ENCODE data around the gene WDR86.

WDR86 gene

DNA sequence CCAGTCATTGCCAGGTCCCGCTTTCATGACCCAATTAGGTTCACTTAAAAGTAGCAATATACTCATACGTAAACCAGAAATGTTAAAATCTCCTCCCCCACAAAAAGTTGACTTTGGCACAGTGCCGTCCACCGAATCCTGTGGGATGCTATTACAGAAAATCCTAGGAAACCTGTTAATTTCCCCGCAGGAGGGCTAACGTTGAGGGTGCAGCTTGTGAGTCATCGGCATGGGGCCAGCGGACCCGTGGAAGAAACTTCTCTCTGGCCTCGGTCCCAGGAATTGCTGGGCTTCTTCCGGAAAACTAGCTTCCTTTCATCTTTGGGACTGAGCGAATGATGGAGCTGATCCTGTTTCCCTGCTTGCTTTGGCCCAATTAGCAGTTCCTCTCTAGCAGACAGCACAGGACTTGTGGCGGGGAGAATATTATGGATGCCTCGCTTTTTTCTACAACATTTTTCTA lies 16.6 kb upstream of the WDR86 start:
- no peak overlapping the region for H3K4me3 ChIP-seq (ENCODE audit: low read length)
- no peak overlapping the region for H3K9ac ChIP-seq (ENCODE audit: low read depth, low read length)
- H3K36me3 ChIP-seq (ENCODE audit: insufficient read depth, low read length), result no peaks in the 10 kb centered on the region
- H3K27ac ChIP-seq (ENCODE audit: low read depth, low read length), result no peak overlapping the region
- 74% methylated on average over 14 of the region's 14 CpGs for WGBS
- peaks cover 35% of the 10 kb centered on the region for H3K4me1 ChIP-seq (ENCODE audit: insufficient read depth, low read length)
- peaks cover 2% of the 10 kb centered on the region; the same call in 1 of the 2 replicates for H3K27me3 ChIP-seq (ENCODE audit: insufficient read depth, low read length)
- no peaks in the 10 kb centered on the region for H3K9me3 ChIP-seq (ENCODE audit: insufficient read depth, low read depth, low read length)

DNA sequence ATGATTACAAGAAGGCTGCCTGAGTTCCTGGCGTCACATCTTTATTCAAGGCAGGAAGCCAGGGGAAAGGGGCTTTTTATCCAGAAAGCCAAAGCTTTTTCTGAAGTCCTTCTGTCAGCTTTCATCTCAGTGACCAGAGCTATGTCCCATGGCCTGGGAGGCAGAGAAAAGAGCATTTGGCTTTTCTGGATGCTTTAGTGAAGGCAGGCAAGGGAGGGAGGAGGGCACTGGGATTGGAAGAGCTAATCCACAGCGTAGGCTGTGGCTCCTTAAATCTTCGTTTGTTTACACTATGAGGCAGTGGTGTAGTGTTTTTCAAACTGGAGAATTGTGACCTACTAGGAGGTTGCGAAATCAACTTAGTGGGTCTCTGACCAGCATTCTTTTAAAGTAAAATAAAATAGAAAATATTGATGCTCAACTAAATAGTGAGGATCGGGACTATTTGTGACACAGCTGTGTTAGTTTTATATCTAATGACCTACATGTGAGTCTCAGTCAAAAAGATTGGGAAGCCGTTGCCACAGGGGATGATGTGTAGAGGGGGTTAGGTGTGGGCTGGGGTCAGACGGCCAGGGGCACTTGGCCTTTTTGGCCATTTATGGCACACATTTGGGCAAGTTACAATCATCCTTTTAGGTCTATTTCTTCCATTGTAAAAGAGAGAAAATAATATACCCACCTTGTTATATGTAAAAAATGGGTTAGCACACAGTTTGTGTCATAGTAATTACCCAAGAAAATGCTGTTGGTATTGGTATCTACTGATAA lies 16.0 kb upstream of the WDR86 start:
- WGBS, result 77% methylated on average over 7 of the region's 7 CpGs
- no peak overlapping the region for H3K9ac ChIP-seq (ENCODE audit: low read depth, low read length)
- H3K9me3 ChIP-seq (ENCODE audit: insufficient read depth, low read depth, low read length), result no peaks in the 10 kb centered on the region
- no peak overlapping the region for H3K27ac ChIP-seq (ENCODE audit: low read depth, low read length)
- no peaks in the 10 kb centered on the region for H3K36me3 ChIP-seq (ENCODE audit: insufficient read depth, low read length)
- H3K4me3 ChIP-seq (ENCODE audit: low read length), result no peak overlapping the region
- H3K4me1 ChIP-seq (ENCODE audit: insufficient read depth, low read length), result peaks cover 35% of the 10 kb centered on the region
- peaks cover 2% of the 10 kb centered on the region; the same call in 1 of the 2 replicates for H3K27me3 ChIP-seq (ENCODE audit: insufficient read depth, low read length)

GRCh38 chr7:151424799-151425198 lies 15.0 kb upstream of the WDR86 start:
- H3K9me3 ChIP-seq (ENCODE audit: insufficient read depth, low read depth, low read length), result peaks cover 2% of the 10 kb centered on the region; the same call in 1 of the 2 replicates
- H3K27me3 ChIP-seq (ENCODE audit: insufficient read depth, low read length), result peaks cover 2% of the 10 kb centered on the region; the same call in 1 of the 2 replicates
- peaks cover 28% of the 10 kb centered on the region for H3K4me1 ChIP-seq (ENCODE audit: insufficient read depth, low read length)
- no peaks in the 10 kb centered on the region for H3K36me3 ChIP-seq (ENCODE audit: insufficient read depth, low read length)
- no peak overlapping the region for H3K9ac ChIP-seq (ENCODE audit: low read depth, low read length)
- no peak overlapping the region for H3K4me3 ChIP-seq (ENCODE audit: low read length)
- no peak overlapping the region for H3K27ac ChIP-seq (ENCODE audit: low read depth, low read length)
- WGBS, result 83% methylated on average over 5 of the region's 5 CpGs

- peaks cover 2% of the 10 kb centered on the region; the same call in 1 of the 2 replicates for H3K27me3 ChIP-seq (ENCODE audit: insufficient read depth, low read length)
- peaks cover 6% of the 10 kb centered on the region; the same call in 1 of the 2 replicates for H3K9me3 ChIP-seq (ENCODE audit: insufficient read depth, low read depth, low read length)
- H3K36me3 ChIP-seq (ENCODE audit: insufficient read depth, low read length), result no peaks in the 10 kb centered on the region
- peaks cover 21% of the 10 kb centered on the region for H3K4me1 ChIP-seq (ENCODE audit: insufficient read depth, low read length)
- WGBS, result 94% methylated on average over 4 of the region's 5 CpGs
- H3K27ac ChIP-seq (ENCODE audit: low read depth, low read length), result no peak overlapping the region
- H3K9ac ChIP-seq (ENCODE audit: low read depth, low read length), result no peak overlapping the region
- H3K4me3 ChIP-seq (ENCODE audit: low read length), result no peak overlapping the region
These were observed 14.1 kb upstream of the WDR86 start for GRCh38 chr7:151423936-151424335.

- Histone ChIP-seq H3K27me3 (ENCODE audit: insufficient read depth, low read length) (peaks cover 2% of the 10 kb centered on the region; the same call in 1 of the 2 replicates), H3K9me3 (ENCODE audit: insufficient read depth, low read depth, low read length) (peaks cover 6% of the 10 kb centered on the region; the same call in 1 of the 2 replicates), H3K4me1 (ENCODE audit: insufficient read depth, low read length) (peaks cover 14% of the 10 kb centered on the region), H3K27ac (ENCODE audit: low read depth, low read length) (no peak overlapping the region), H3K36me3 (ENCODE audit: insufficient read depth, low read length) (no peaks in the 10 kb centered on the region), H3K9ac (ENCODE audit: low read depth, low read length) (no peak overlapping the region), H3K4me3 (ENCODE audit: low read length) (no peak overlapping the region)
- 90% methylated on average over 7 of the region's 7 CpGs for WGBS
These were observed 13.4 kb upstream of the WDR86 start for GRCh38 chr7:151423226-151423625.

GRCh38 chr7:151422212-151422611 lies 12.4 kb upstream of the WDR86 start:
- no peak overlapping the region for H3K4me3 ChIP-seq (ENCODE audit: low read length)
- no peaks in the 10 kb centered on the region for H3K36me3 ChIP-seq (ENCODE audit: insufficient read depth, low read length)
- WGBS, result 96% methylated on average over 5 of the region's 5 CpGs
- peaks cover 2% of the 10 kb centered on the region; the same call in 1 of the 2 replicates for H3K27me3 ChIP-seq (ENCODE audit: insufficient read depth, low read length)
- peaks cover 6% of the 10 kb centered on the region; the same call in 1 of the 2 replicates for H3K9me3 ChIP-seq (ENCODE audit: insufficient read depth, low read depth, low read length)
- no peak overlapping the region for H3K27ac ChIP-seq (ENCODE audit: low read depth, low read length)
- peaks cover 8% of the 10 kb centered on the region; the same call in 1 of the 2 replicates for H3K4me1 ChIP-seq (ENCODE audit: insufficient read depth, low read length)
- no peak overlapping the region for H3K9ac ChIP-seq (ENCODE audit: low read depth, low read length)

- Histone ChIP-seq H3K9ac (ENCODE audit: low read depth, low read length) (no peak overlapping the region), H3K9me3 (ENCODE audit: insufficient read depth, low read depth, low read length) (peaks cover 6% of the 10 kb centered on the region; the same call in 1 of the 2 replicates), H3K27ac (ENCODE audit: low read depth, low read length) (no peak overlapping the region), H3K36me3 (ENCODE audit: insufficient read depth, low read length) (no peaks in the 10 kb centered on the region), H3K4me1 (ENCODE audit: insufficient read depth, low read length) (peaks cover 6% of the 10 kb centered on the region), H3K27me3 (ENCODE audit: insufficient read depth, low read length) (peaks cover 22% of the 10 kb centered on the region), H3K4me3 (ENCODE audit: low read length) (no peak overlapping the region)
- WGBS, result 96% methylated on average over 3 of the region's 5 CpGs
These were observed 10.3 kb upstream of the WDR86 start for GRCh38 chr7:151420144-151420543.

DNA sequence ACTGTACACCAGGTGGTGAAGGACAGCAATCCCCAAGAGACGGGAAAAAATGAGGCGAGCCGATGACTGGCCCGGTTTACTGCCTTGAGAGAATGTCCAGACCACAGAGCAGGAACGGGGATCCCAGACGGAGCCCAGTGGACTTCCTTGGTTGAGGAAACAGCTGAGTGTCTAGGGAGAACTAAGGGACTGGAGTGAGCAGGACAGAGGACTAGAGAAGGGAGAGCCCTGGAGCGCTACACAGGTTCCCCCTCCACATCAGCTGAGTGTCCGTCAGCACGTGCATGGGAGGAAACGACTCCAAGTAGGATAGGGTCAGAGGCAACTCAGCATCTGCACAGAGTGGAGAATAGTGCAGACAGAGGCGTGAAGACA lies 7.1 kb upstream of the WDR86 start:
- Histone ChIP-seq H3K36me3 (ENCODE audit: insufficient read depth, low read length) (no peaks in the 10 kb centered on the region), H3K9ac (ENCODE audit: low read depth, low read length) (no peak overlapping the region), H3K4me3 (ENCODE audit: low read length) (no peak overlapping the region), H3K27ac (ENCODE audit: low read depth, low read length) (no peak overlapping the region), H3K4me1 (ENCODE audit: insufficient read depth, low read length) (peaks cover 6% of the 10 kb centered on the region), H3K9me3 (ENCODE audit: insufficient read depth, low read depth, low read length) (peaks cover 6% of the 10 kb centered on the region; the same call in 1 of the 2 replicates), H3K27me3 (ENCODE audit: insufficient read depth, low read length) (peaks cover 44% of the 10 kb centered on the region)
- 87% methylated on average over 11 of the region's 11 CpGs for WGBS

- no peak overlapping the region for H3K27ac ChIP-seq (ENCODE audit: low read depth, low read length)
- 36% methylated on average over 10 of the region's 10 CpGs for WGBS
- peaks cover 6% of the 10 kb centered on the region; the same call in 1 of the 2 replicates for H3K9me3 ChIP-seq (ENCODE audit: insufficient read depth, low read depth, low read length)
These were observed 6.5 kb upstream of the WDR86 start for GRCh38 chr7:151416112-151416940.

DNA sequence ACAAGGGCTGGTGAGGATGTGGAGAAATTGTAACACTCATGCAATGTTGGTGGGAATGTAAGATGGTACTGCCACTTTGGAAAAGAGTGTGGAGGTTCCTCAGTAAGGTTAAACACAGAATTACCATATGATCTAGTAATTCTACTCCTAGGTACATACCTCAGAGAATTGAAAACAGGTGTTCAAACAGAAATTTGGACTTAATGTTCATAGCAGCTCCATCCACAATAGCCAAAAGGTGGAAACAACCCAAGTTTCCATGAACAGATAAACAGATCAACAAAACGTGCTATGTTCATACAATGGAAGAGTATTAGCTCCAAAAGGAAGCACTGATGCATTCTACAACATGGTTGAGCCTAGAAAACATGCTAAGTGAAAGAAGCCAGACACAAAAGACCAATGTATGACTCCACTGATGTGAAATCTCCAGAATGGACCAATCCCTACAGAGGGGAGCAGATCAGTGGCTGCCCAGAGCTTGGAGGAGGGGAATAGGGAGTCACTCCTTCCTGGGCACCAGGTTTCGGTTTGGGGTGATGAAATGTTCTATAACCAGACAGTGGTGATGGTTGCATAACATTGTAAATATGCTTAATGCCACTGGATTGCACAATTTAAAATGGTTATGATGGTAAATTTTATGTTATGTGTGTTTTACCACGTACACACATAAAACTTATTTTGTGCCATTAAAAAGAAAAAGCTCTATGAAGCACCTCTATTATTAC lies 5.7 kb upstream of the WDR86 start:
- peaks cover 6% of the 10 kb centered on the region; the same call in 1 of the 2 replicates for H3K9me3 ChIP-seq (ENCODE audit: insufficient read depth, low read depth, low read length)
- H3K4me1 ChIP-seq (ENCODE audit: insufficient read depth, low read length), result peaks cover 17% of the 10 kb centered on the region
- H3K27me3 ChIP-seq (ENCODE audit: insufficient read depth, low read length), result peaks cover 58% of the 10 kb centered on the region
- H3K36me3 ChIP-seq (ENCODE audit: insufficient read depth, low read length), result no peaks in the 10 kb centered on the region
- WGBS, result 95% methylated on average over 2 of the region's 3 CpGs
- no peak overlapping the region for H3K4me3 ChIP-seq (ENCODE audit: low read length)
- no peak overlapping the region for H3K27ac ChIP-seq (ENCODE audit: low read depth, low read length)
- no peak overlapping the region for H3K9ac ChIP-seq (ENCODE audit: low read depth, low read length)

More at GRCh38 chr7:151416112-151416940, 6.5 kb upstream of the WDR86 start:
- Histone ChIP-seq H3K4me1 (ENCODE audit: insufficient read depth, low read length) (peaks cover 10% of the 10 kb centered on the region), H3K27me3 (ENCODE audit: insufficient read depth, low read length) (peaks cover 50% of the 10 kb centered on the region), H3K9ac (ENCODE audit: low read depth, low read length) (no peak overlapping the region), H3K36me3 (ENCODE audit: insufficient read depth, low read length) (no peaks in the 10 kb centered on the region), H3K4me3 (ENCODE audit: low read length) (no peak overlapping the region)
